ENCODE measurements around the gene PCYT1B.
"Not testable (repeated sequence)": the region's sequence is repeated elsewhere in the genome, so short reads cannot be mapped to it uniquely, and the experiment has no call there.

The PCYT1B gene

GRCh38 chrX:24643116-24643515 lies 4.0 kb downstream of the PCYT1B start:
- no peak for DNase-seq

- DNase-seq: no peak
These were observed 17.4 kb downstream of the PCYT1B start for GRCh38 chrX:24629701-24630100.

- DNase-seq: no peak
These were observed 27.5 kb downstream of the PCYT1B start for GRCh38 chrX:24619647-24620046.

GRCh38 chrX:24610516-24610915 lies 36.6 kb downstream of the PCYT1B start:
- DNase-seq: no peak

GRCh38 chrX:24607616-24608015 lies 39.5 kb downstream of the PCYT1B start:
- DNase-seq: no peak

GRCh38 chrX:24605941-24606340 lies 41.2 kb downstream of the PCYT1B start:
- not testable (repeated sequence) for DNase-seq

- no peak for DNase-seq
These were observed 44.0 kb downstream of the PCYT1B start for GRCh38 chrX:24603191-24603590.

- DNase-seq: no peak
These were observed 45.3 kb downstream of the PCYT1B start for GRCh38 chrX:24601858-24602257.

DNA sequence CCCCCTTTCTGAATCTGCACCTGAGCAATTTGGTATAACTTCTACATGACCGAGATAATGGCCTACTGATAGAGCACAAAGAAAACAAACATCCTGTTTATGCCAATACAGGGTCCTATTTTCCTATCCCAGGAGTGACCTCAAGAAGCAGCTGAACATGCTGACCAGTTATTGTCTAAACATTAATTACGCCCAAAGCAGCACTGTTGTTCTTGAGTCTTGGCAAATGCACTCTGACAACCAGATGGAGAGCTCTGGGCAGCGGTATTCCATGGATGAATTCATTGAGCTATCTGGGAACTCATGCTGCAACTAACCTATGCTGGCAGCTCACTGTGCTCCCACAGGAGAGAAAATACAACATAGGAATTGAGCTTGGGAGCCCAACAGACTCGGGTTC lies 52.6 kb downstream of the PCYT1B start:
- DNase-seq: no peak

DNA sequence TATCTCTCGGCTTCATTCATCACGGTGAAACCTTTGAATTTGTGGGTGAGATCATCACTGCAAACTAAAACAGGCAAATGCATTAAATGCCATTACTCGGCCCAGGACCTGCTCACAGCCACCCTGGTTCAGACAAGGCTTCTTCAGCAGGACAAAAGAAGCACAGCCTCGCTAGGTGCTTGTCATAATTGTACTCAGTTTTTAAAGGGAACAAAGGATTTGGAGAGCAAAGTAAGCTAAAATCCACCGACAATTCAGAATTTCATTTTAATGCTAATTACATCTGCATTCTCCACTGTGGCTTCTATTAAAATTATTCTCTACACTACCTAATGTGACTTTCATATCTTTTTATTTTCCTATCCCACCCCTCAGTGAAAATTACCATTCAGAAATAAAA lies 57.0 kb downstream of the PCYT1B start:
- DNase-seq: no peak

- no peak for DNase-seq
These were observed 70.1 kb downstream of the PCYT1B start for GRCh38 chrX:24577091-24577490.

- DNase-seq: no peak
These were observed 71.7 kb downstream of the PCYT1B start for GRCh38 chrX:24575496-24575895.

DNA sequence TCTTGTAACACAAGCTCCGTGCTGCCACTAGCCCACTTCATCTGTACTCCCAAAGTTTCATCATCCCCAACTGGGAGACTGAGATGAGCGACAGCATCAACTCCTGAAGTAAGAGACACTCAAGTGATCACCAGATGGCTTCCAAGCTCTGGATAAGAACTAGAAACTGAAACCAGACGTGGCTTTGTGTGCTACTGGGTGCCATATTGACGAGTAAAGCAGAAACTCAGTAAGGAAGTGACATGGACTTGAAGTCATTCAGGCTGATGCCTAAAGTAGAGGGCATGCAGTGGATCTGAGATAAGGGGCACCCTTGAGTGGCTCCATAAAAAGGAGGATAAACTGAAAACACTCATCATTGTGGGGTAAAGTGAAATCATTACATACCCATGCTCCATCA lies 72.4 kb downstream of the PCYT1B start:
- DNase-seq: no peak

- no peak for DNase-seq
These were observed 80.0 kb downstream of the PCYT1B start for GRCh38 chrX:24567169-24567568.

GRCh38 chrX:24566240-24566639 lies 80.9 kb downstream of the PCYT1B start:
- no peak for DNase-seq

GRCh38 chrX:24563291-24564010 lies 83.7 kb downstream of the PCYT1B start:
- DNase-seq: no peak

DNA sequence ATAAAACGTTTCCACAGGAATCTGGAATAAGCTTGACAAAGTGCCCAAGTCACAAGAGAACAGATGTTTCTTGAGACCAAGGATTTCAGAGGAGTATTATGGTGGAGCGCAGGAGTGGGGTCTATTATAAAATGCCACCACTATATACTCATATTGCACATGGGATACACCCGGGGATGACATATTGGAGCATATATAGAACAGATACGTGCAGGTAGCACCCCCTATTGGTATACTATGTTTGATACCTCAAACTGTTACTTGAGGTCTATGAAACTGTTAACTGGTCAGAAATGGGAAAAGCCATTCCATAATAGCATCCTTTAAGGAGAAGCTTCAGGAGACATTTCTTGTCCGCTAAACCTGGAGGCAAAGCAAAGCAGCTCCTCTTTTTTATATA lies 86.0 kb downstream of the PCYT1B start:
- DNase-seq: no peak

DNA sequence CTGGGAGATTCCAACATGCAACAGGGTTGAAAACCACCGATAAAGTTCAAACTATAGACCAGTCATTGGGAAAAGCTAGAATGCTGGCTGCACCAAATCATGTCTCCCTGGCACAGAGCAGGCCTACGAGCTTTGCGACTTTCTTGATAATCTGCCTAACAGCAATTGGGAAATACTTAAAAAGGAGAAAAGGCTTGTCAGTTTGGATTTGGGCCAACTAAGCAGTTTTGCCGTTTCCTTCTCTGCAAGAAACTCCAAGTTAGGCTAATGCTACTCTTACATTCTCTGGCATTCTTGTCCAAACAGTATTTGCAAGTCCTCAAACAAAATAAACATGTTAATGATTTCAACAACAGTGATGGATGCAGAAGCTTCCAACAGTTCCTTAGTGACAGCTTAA lies 94.1 kb downstream of the PCYT1B start:
- DNase-seq: no peak

DNA sequence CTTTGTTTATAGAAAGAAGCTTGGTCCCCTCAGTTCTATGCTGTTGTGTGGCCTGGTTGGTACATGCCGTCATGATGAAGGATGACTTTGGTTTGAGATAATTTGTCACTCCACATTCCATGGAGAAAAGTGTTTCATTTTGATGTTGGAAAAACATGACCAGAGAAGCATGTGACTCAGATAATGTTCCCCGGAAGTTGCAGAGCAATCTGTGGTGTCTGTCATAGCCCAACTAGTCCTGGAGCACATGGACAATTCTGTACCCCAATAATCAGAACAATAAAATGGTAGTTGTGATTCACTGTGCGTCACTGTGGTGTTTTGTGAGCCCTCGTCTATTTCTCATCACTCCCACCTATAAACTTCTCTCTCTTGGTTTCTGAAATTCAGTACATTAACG lies 97.0 kb downstream of the PCYT1B start:
- no peak for DNase-seq

DNA sequence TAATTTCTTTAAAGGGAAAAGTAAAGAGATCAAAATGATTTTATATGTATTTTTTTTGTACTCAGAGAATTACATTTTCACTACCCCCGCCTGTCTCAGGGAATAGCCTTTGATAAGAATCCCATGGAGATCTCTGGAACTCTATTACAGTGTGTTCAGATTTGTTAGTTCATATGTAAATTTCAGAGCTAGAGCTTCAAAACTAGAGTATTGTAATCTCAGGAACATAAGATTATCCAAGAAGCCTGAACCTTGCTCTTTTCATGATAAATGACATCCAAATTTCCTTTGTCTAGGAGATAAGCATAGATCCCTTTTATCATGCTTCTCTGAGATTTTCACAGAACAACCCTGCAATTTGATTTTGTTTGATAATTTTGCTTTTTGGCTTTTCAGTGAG lies 99.2 kb downstream of the PCYT1B start:
- DNase-seq: no peak

DNA sequence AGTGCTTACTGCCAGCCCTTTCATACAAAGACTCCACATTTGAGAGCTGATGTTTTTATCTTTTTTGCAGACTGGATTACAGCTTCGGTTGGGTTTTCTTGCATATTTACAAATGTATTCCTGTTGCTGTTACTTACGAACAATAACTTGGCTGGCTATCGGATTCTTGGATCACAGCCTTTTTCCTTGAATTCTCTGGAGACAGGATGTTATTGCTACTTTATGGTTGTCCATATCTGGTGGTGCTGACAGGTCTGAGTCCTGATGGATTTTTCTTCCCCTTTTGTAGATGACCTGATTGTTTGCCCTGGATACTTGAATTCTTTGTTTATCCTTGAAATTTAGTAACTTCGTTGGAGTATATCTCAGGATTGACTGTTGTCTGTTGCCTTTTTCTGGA lies 104.4 kb downstream of the PCYT1B start:
- no peak for DNase-seq

DNA sequence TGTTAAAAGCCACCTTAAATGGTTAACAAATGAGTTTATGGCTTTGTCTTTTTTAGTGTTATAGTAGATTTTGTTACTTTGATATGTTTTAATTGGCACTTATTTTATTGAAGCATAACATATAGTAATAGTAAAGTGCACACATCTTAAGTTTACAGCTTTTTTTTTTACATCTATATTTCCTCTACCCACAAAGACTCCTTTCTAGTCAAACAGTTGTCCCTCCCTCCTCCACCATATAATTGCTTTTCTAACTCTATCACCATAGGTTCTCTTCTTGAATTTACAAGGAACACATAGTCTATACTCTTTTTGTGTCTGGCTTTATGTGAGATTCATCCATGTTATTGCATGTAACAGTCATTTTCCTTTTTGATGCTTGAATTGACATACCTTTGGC lies 110.6 kb downstream of the PCYT1B start:
- DNase-seq: no peak

- no peak for DNase-seq
These were observed 118.5 kb downstream of the PCYT1B start for GRCh38 chrX:24528605-24529004.

- no peak for DNase-seq
These were observed 120.5 kb downstream of the PCYT1B start for GRCh38 chrX:24526616-24527015.

- no peak for DNase-seq
These were observed 121.7 kb downstream of the PCYT1B start for GRCh38 chrX:24525455-24525854.

- DNase-seq: no peak
These were observed 126.7 kb downstream of the PCYT1B start for GRCh38 chrX:24520472-24520871.
